Astrocyte (in vitro differentiated cells and primary cell): Measurements from ENCODE around the gene SFRP2. TPM values are rescaled to one million over a fixed set of nuclear protein-coding genes. Genes with fewer than 3 reads are reported as not detected.

Experiments
- DNase-seq: peaks from one replicate; pipeline ENCODE4 v3.0.0-alpha.2; 2010; ENCODE audit warnings: low read depth
- FAIRE-seq: peaks from 2 replicates; lab custom pipeline; 2011; peaks lifted over from hg19 to GRCh38; lab: Jason Lieb, UNC
- H2AFZ ChIP-seq: 2 replicates; pipeline ENCODE4 v1.6.0; 2012; ENCODE audit warnings: low read depth, low read length, inconsistent platforms
- H3K27ac ChIP-seq: 2 replicates; pipeline ENCODE4 v1.5.1; 2011; ENCODE audit warnings: low read depth, low read length, inconsistent platforms
- H3K27me3 ChIP-seq: 2 replicates; pipeline ENCODE4 v1.6.0; 2011; ENCODE audit warnings: low read length, inconsistent platforms; ENCODE audit not compliant: insufficient read depth
- H3K36me3 ChIP-seq: 2 replicates; pipeline ENCODE4 v1.5.1; 2011; ENCODE audit warnings: low read length, inconsistent platforms; ENCODE audit not compliant: insufficient read depth
- H3K4me1 ChIP-seq: 2 replicates; pipeline ENCODE4 v1.5.1; 2011; ENCODE audit warnings: low read length, inconsistent platforms; ENCODE audit not compliant: insufficient read depth
- H3K4me2 ChIP-seq: 2 replicates; pipeline ENCODE4 v1.6.0; 2012; ENCODE audit warnings: low read length, inconsistent platforms
- H3K4me3 ChIP-seq: 2 replicates; pipeline ENCODE4 v1.5.1; 2011; ENCODE audit warnings: low read depth, mild to moderate bottlenecking, low read length, inconsistent platforms; ENCODE audit not compliant: insufficient read depth
- H3K79me2 ChIP-seq: 2 replicates; pipeline ENCODE4 v1.6.0; 2012; ENCODE audit warnings: mild to moderate bottlenecking, low read length, inconsistent platforms; ENCODE audit not compliant: insufficient read depth
- H3K9ac ChIP-seq: 2 replicates; pipeline ENCODE4 v1.6.0; 2012; ENCODE audit warnings: mild to moderate bottlenecking, low read length, inconsistent platforms
- H3K9me3 ChIP-seq: 2 replicates; pipeline ENCODE4 v1.5.1; 2012; ENCODE audit warnings: low read depth, mild to moderate bottlenecking, low read length, inconsistent platforms; ENCODE audit not compliant: insufficient read depth
- H4K20me1 ChIP-seq: 2 replicates; pipeline ENCODE4 v1.6.0; 2012; ENCODE audit warnings: low read length, inconsistent platforms; ENCODE audit not compliant: insufficient read depth
- H3K27ac Mint-ChIP-seq: one replicate; pipeline ENCODE4 v1.8.0; 2021; ENCODE audit warnings: mild to moderate bottlenecking, mixed read lengths; ENCODE audit not compliant: unreplicated experiment
- H3K27me3 Mint-ChIP-seq: one replicate; pipeline ENCODE4 v1.8.0; 2021; ENCODE audit warnings: low read depth, mixed read lengths; ENCODE audit not compliant: unreplicated experiment
- H3K36me3 Mint-ChIP-seq: one replicate; pipeline ENCODE4 v1.8.0; 2021; ENCODE audit warnings: low read depth, mixed read lengths; ENCODE audit not compliant: unreplicated experiment
- H3K4me1 Mint-ChIP-seq: one replicate; pipeline ENCODE4 v1.8.0; 2021; ENCODE audit warnings: low read depth, mixed read lengths; ENCODE audit not compliant: unreplicated experiment
- H3K4me3 Mint-ChIP-seq: one replicate; pipeline ENCODE4 v1.8.0; 2021; ENCODE audit warnings: mild to moderate bottlenecking, moderate library complexity, mixed read lengths; ENCODE audit not compliant: unreplicated experiment
- H3K9me3 Mint-ChIP-seq: one replicate; pipeline ENCODE4 v1.8.0; 2021; ENCODE audit warnings: mild to moderate bottlenecking, mixed read lengths; ENCODE audit not compliant: unreplicated experiment
- EZH2 ChIP-seq: IDR thresholded peaks from 2 replicates; pipeline ENCODE4 v1.6.1; 2012; ENCODE audit warnings: mild to moderate bottlenecking, low read length, inconsistent platforms; ENCODE audit not compliant: insufficient read depth
- total RNA-seq: library from RNA; stranded (reverse); gene quantifications from 2 replicates; pipeline ENCODE4 v1.2.1, GENCODE V29; 2021
- TF ChIP-seq, protein P1 (sequence below): IDR thresholded peaks from 2 replicates; pipeline ENCODE4 v1.5.1; 2011; ENCODE audit warnings: low read depth, mild to moderate bottlenecking, inconsistent platforms, low read length, moderate library complexity; ENCODE audit not compliant: insufficient read depth

The SFRP2 gene
- total RNA-seq, 1 donor from 2014 or later = 92.8 TPM

DNA sequence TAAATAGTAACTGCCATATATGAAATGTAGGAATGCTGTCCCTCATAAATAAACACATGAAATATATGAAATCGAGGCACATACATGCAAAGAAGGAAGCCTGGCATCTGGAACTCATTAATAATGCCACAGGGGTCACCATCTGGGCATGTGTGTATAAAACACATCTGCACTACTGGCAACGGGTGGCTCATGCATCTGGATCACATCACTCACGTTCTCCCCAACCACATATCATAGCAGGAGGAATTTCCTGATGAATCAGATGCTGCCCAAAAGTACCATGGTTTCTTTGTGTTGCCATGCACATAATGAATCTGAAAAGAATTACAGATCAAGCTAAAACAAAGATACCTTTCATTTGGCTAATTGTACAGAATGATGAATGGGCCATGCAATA is 57.6 kb downstream of the SFRP2 start:
- peaks cover 6% of the 10 kb centered on the region for H3K4me1 Mint-ChIP-seq
- H3K4me3 ChIP-seq = no peak overlapping the region
- H2AFZ ChIP-seq = no peak overlapping the region
- H4K20me1 ChIP-seq = no peaks in the 10 kb centered on the region
- peak overlapping the region; percentile 15 for H3K27ac ChIP-seq
- no peaks in the 10 kb centered on the region for H3K36me3 Mint-ChIP-seq
- DNase-seq = peak; percentile 68
- no peak overlapping the region for H3K4me3 Mint-ChIP-seq
- H3K27me3 Mint-ChIP-seq = peaks cover 4% of the 10 kb centered on the region
- H3K27ac Mint-ChIP-seq = peak overlapping the region; percentile 30
- TF ChIP-seq EZH2 = no peak
- TF ChIP-seq, protein P1, sequence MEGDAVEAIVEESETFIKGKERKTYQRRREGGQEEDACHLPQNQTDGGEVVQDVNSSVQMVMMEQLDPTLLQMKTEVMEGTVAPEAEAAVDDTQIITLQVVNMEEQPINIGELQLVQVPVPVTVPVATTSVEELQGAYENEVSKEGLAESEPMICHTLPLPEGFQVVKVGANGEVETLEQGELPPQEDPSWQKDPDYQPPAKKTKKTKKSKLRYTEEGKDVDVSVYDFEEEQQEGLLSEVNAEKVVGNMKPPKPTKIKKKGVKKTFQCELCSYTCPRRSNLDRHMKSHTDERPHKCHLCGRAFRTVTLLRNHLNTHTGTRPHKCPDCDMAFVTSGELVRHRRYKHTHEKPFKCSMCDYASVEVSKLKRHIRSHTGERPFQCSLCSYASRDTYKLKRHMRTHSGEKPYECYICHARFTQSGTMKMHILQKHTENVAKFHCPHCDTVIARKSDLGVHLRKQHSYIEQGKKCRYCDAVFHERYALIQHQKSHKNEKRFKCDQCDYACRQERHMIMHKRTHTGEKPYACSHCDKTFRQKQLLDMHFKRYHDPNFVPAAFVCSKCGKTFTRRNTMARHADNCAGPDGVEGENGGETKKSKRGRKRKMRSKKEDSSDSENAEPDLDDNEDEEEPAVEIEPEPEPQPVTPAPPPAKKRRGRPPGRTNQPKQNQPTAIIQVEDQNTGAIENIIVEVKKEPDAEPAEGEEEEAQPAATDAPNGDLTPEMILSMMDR = no peak
- peak overlapping the region; percentile 14 for H3K4me2 ChIP-seq
- no peaks in the 10 kb centered on the region for H3K27me3 ChIP-seq
- H3K79me2 ChIP-seq = no peaks in the 10 kb centered on the region
- H3K9me3 Mint-ChIP-seq = no peaks in the 10 kb centered on the region
- no peak overlapping the region for H3K9ac ChIP-seq
- H3K9me3 ChIP-seq = no peaks in the 10 kb centered on the region
- no peaks in the 10 kb centered on the region for H3K4me1 ChIP-seq
- no peak for FAIRE-seq
- H3K36me3 ChIP-seq = no peaks in the 10 kb centered on the region

Other genes starting within 250 kb of the SFRP2 start
- gene TLR2, start 104.8 kb downstream of the SFRP2 start, total RNA-seq = 0.79 and 1.2 TPM in 2 replicates
- 1.0 TPM in 2 replicates for gene RNF175, start 29.1 kb downstream of the SFRP2 start, total RNA-seq